ENCODE measurements around the gene TENM4.
"Not testable (repeated sequence)": the region's sequence is repeated elsewhere in the genome, so short reads cannot be mapped to it uniquely, and the experiment has no call there.

DNA sequence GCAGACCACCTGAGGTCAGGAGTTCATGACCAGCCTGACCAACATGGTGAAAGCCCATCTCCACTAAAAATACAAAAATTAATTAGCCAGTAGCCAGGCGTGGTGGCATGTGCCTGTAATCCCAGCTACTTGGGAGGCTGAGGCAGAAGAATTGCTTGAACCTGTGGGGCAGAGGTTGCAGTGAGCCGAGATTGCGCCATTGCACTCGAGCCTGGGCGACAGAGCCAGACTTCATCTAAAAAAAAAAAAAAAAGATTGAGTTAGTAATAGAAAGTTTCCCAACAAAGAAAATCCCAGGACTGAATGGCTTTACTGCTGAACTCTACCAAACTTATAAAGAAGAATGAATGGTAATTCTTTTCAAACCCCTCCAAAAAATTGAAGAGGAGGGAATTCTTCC lies 803.3 kb downstream of the TENM4 start:
- TF ChIP-seq, protein P1, sequence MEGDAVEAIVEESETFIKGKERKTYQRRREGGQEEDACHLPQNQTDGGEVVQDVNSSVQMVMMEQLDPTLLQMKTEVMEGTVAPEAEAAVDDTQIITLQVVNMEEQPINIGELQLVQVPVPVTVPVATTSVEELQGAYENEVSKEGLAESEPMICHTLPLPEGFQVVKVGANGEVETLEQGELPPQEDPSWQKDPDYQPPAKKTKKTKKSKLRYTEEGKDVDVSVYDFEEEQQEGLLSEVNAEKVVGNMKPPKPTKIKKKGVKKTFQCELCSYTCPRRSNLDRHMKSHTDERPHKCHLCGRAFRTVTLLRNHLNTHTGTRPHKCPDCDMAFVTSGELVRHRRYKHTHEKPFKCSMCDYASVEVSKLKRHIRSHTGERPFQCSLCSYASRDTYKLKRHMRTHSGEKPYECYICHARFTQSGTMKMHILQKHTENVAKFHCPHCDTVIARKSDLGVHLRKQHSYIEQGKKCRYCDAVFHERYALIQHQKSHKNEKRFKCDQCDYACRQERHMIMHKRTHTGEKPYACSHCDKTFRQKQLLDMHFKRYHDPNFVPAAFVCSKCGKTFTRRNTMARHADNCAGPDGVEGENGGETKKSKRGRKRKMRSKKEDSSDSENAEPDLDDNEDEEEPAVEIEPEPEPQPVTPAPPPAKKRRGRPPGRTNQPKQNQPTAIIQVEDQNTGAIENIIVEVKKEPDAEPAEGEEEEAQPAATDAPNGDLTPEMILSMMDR (IDR thresholded peaks at IDR 0.05), result not testable (repeated sequence)
- not testable (repeated sequence) for TF ChIP-seq TCF7L2 (IDR thresholded peaks at IDR 0.05; ENCODE audit: low read depth, low read length); POLR2AphosphoS5 (IDR thresholded peaks at IDR 0.05; ENCODE audit: low read depth, low read length); SIN3A (IDR thresholded peaks at IDR 0.05; ENCODE audit: borderline replicate concordance, insufficient read depth, low read depth, low read length)
- TF ChIP-seq, protein P2, sequence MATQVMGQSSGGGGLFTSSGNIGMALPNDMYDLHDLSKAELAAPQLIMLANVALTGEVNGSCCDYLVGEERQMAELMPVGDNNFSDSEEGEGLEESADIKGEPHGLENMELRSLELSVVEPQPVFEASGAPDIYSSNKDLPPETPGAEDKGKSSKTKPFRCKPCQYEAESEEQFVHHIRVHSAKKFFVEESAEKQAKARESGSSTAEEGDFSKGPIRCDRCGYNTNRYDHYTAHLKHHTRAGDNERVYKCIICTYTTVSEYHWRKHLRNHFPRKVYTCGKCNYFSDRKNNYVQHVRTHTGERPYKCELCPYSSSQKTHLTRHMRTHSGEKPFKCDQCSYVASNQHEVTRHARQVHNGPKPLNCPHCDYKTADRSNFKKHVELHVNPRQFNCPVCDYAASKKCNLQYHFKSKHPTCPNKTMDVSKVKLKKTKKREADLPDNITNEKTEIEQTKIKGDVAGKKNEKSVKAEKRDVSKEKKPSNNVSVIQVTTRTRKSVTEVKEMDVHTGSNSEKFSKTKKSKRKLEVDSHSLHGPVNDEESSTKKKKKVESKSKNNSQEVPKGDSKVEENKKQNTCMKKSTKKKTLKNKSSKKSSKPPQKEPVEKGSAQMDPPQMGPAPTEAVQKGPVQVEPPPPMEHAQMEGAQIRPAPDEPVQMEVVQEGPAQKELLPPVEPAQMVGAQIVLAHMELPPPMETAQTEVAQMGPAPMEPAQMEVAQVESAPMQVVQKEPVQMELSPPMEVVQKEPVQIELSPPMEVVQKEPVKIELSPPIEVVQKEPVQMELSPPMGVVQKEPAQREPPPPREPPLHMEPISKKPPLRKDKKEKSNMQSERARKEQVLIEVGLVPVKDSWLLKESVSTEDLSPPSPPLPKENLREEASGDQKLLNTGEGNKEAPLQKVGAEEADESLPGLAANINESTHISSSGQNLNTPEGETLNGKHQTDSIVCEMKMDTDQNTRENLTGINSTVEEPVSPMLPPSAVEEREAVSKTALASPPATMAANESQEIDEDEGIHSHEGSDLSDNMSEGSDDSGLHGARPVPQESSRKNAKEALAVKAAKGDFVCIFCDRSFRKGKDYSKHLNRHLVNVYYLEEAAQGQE (IDR thresholded peaks at IDR 0.05; ENCODE audit: insufficient read depth in 1 of 2, low read depth in 2 of 2, low read length in 1 of 2), result not testable (repeated sequence)
